DOHH2 (cell line): Measurements from ENCODE around the gene CEMIP2.

Experiments used
- H3F3A ChIP-seq: fragments of 200-600 bp; sonication (generic), shearing (Covaris generic); 2 replicates; pipeline ENCODE4 v1.6.0; 2016; ENCODE audit warnings: antibody characterized with exemption, mild to moderate bottlenecking; ENCODE audit not compliant: control insufficient read depth, insufficient read depth
- H3K27ac ChIP-seq: fragments of 200-600 bp; sonication (generic); 2 replicates; pipeline ENCODE4 v1.5.1; 2014; ENCODE audit warnings: low read depth, mild to moderate bottlenecking, low read length, moderate library complexity
- H3K27me3 ChIP-seq: fragments of 200-600 bp; sonication (generic); 2 replicates; pipeline ENCODE4 v1.6.1; 2014; ENCODE audit warnings: mild to moderate bottlenecking, low read length, mixed read lengths; ENCODE audit not compliant: control insufficient read depth
- H3K36me3 ChIP-seq: fragments of 200-600 bp; sonication (generic); 2 replicates; pipeline ENCODE4 v1.6.1; 2014; ENCODE audit warnings: mild to moderate bottlenecking, low read length, moderate library complexity, mixed read lengths; ENCODE audit not compliant: control insufficient read depth
- H3K4me1 ChIP-seq: fragments of 200-600 bp; sonication (generic); 2 replicates; pipeline ENCODE4 v1.6.1; 2014; ENCODE audit warnings: mild to moderate bottlenecking, low read length, mixed read lengths; ENCODE audit not compliant: control insufficient read depth
- H3K4me2 ChIP-seq: fragments of 200-600 bp; sonication (generic); 2 replicates; pipeline ENCODE4 v1.6.0; 2014; ENCODE audit warnings: mild to moderate bottlenecking, low read length, moderate library complexity
- H3K4me3 ChIP-seq: fragments of 200-600 bp; sonication (generic); 2 replicates; pipeline ENCODE4 v1.5.1; 2014; ENCODE audit warnings: mild to moderate bottlenecking, low read length, mixed read lengths
- H3K79me2 ChIP-seq: fragments of 200-600 bp; sonication (generic); 2 replicates; pipeline ENCODE4 v1.6.1; 2014; ENCODE audit warnings: mild to moderate bottlenecking, low read length, mixed read lengths; ENCODE audit not compliant: control insufficient read depth
- H3K9me2 ChIP-seq: fragments of 200-600 bp; sonication (generic); replicated peaks from 2 replicates; pipeline ENCODE4 v1.6.1; 2014; ENCODE audit warnings: mild to moderate bottlenecking, low read length, mixed read lengths; ENCODE audit not compliant: control insufficient read depth
- H3K9me3 ChIP-seq: fragments of 200-600 bp; sonication (generic); 2 replicates; pipeline ENCODE4 v1.6.1; 2014; ENCODE audit warnings: antibody characterized with exemption, low read length, mixed read lengths; ENCODE audit not compliant: control insufficient read depth, insufficient read depth
- H4K20me1 ChIP-seq: fragments of 200-600 bp; sonication (generic); 2 replicates; pipeline ENCODE4 v1.6.0; 2014; ENCODE audit warnings: low read depth, mild to moderate bottlenecking, antibody characterized with exemption, low read length, moderate library complexity; ENCODE audit not compliant: control insufficient read depth, insufficient read depth
- EZH2phosphoT487 ChIP-seq: fragments of 200-600 bp; sonication (generic); IDR thresholded peaks from 2 replicates; pipeline ENCODE4 v1.6.1; 2017; ENCODE audit warnings: borderline replicate concordance, mild to moderate bottlenecking, antibody characterized with exemption, low read length, moderate library complexity, mixed read lengths
- TF ChIP-seq, protein P1 (sequence below): fragments of 200-600 bp; sonication (generic); IDR thresholded peaks from one replicate; pipeline ENCODE4 v1.5.1; 2014; ENCODE audit warnings: antibody characterized with exemption, mild to moderate bottlenecking, low read depth, low read length; ENCODE audit not compliant: poor library complexity, severe bottlenecking

CEMIP2 gene

DNA sequence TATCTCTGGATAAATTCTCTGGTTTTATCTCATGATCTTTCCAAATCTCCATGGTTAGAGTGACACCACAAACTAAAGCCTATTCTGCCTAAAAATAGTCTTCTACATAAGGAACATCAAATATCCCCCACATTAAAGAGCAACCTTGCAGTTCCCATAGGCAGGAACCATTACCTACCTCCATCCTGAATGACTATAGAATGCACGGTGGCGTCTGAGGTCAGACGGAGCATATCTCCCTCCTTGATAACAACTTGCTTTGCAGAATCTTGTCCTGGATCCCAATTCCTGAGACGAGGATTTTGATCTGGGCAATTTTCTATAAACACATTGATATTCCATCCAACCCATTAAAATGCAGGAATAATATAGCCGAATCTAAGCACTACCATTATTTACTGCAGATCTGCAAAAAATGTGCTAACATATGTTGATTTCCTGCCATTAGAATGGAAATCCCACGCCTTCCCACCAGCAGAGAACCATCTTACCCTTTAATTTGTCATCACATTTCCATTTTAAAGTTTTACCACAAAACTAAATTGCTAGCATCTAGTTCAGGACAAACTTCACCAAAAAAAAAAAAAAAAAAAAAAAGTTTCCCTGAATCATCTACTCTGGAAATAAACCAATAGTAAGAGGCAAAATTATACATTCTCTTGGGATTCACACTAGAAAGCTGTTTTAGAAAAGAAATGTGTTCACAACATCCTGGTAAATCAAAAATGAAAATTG is 22.1 kb downstream of the CEMIP2 start:
- Histone ChIP-seq H3K36me3 (no peaks in the 10 kb centered on the region), H3K9me2 (no peaks in the 10 kb centered on the region), H3K79me2 (no peaks in the 10 kb centered on the region), H3K27ac (no peak overlapping the region), H4K20me1 (no peaks in the 10 kb centered on the region), H3K9me3 (no peaks in the 10 kb centered on the region), H3F3A (no peaks in the 10 kb centered on the region), H3K4me1 (no peaks in the 10 kb centered on the region), H3K27me3 (no peaks in the 10 kb centered on the region), H3K4me2 (no peak overlapping the region), H3K4me3 (no peak overlapping the region)
- TF ChIP-seq, protein P1, sequence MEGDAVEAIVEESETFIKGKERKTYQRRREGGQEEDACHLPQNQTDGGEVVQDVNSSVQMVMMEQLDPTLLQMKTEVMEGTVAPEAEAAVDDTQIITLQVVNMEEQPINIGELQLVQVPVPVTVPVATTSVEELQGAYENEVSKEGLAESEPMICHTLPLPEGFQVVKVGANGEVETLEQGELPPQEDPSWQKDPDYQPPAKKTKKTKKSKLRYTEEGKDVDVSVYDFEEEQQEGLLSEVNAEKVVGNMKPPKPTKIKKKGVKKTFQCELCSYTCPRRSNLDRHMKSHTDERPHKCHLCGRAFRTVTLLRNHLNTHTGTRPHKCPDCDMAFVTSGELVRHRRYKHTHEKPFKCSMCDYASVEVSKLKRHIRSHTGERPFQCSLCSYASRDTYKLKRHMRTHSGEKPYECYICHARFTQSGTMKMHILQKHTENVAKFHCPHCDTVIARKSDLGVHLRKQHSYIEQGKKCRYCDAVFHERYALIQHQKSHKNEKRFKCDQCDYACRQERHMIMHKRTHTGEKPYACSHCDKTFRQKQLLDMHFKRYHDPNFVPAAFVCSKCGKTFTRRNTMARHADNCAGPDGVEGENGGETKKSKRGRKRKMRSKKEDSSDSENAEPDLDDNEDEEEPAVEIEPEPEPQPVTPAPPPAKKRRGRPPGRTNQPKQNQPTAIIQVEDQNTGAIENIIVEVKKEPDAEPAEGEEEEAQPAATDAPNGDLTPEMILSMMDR = no peak
- no peak for TF ChIP-seq EZH2phosphoT487

DNA sequence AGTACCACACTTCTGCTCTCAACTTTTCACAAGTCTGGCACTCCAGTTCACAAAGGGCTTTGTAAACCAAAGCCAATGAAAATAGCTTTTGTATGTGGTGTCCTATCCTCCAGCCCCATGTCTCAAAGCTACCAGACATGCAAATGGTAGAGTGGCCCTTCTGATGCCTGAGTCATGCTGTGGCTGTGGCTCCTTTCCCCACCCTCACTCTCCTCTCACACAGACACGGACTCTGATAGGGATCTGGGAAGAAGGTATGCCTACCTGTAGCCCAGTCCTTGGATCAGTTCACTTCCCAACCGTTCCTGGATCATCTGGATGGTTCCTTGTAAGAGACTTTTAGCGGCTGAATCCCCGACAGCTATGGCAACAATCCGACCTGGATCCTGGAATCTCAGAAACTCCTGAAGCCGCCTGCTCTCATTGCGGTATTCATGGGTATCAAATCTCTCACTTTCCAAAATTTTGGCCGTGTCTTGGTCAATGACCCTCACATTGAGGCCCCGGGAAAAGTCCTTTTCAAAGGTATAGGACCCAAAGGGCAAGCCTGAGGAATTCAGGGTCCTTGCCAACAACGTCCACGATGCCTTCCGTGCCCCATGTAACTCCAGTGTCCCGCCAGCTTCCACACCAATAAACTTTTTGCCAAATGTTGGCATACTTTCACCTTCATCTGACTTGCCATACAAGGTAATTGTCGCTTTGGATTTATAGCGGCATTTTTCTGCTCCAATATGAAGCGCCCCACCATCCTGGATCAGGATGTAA is 23.4 kb downstream of the CEMIP2 start:
- Histone ChIP-seq H3K9me2 (no peaks in the 10 kb centered on the region), H3K27me3 (no peaks in the 10 kb centered on the region), H3K4me1 (no peaks in the 10 kb centered on the region), H4K20me1 (no peaks in the 10 kb centered on the region), H3K27ac (no peak overlapping the region), H3K4me2 (no peak overlapping the region), H3K4me3 (no peak overlapping the region), H3K79me2 (no peaks in the 10 kb centered on the region), H3F3A (no peaks in the 10 kb centered on the region), H3K36me3 (no peaks in the 10 kb centered on the region), H3K9me3 (no peaks in the 10 kb centered on the region)
- TF ChIP-seq, protein P1 = no peak
- no peak for TF ChIP-seq EZH2phosphoT487

DNA sequence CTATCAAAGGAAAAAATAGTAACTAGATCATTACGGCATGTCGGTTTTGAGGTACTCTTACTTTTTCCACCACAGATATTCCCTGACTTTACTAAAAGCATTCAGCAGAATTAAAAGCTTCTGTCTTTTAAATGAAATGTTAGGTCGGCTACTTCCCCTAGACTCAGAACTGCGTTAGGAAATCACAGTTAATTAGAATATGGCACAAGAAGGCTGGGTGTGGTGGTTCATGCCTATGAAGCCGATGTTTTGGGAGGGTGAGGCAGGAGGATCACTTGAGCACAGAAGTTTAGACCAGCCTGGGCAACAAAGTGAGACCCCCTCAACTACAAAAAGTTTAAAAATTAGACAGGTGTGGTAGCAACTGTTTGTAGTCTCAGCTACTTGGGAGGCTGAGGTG is 24.4 kb downstream of the CEMIP2 start:
- Histone ChIP-seq H3K27ac (no peak overlapping the region), H3K9me2 (no peaks in the 10 kb centered on the region), H3F3A (no peaks in the 10 kb centered on the region), H3K4me1 (no peaks in the 10 kb centered on the region), H3K9me3 (no peaks in the 10 kb centered on the region), H3K36me3 (no peaks in the 10 kb centered on the region), H3K27me3 (no peaks in the 10 kb centered on the region), H3K79me2 (no peaks in the 10 kb centered on the region), H4K20me1 (no peaks in the 10 kb centered on the region), H3K4me3 (no peak overlapping the region), H3K4me2 (no peak overlapping the region)
- TF ChIP-seq EZH2phosphoT487 = no peak
- TF ChIP-seq, protein P1 = no peak
